ENCODE results near the gene ABCB8. TPM values are rescaled to one million over a fixed set of nuclear protein-coding genes. Genes with fewer than 3 reads are reported as not detected.
"Not testable (repeated sequence)": the region's sequence is repeated elsewhere in the genome, so short reads cannot be mapped to it uniquely, and the experiment has no call there.

The ABCB8 gene
- total RNA-seq, 1 donor from 2014 or later, result 60.9 TPM

DNA sequence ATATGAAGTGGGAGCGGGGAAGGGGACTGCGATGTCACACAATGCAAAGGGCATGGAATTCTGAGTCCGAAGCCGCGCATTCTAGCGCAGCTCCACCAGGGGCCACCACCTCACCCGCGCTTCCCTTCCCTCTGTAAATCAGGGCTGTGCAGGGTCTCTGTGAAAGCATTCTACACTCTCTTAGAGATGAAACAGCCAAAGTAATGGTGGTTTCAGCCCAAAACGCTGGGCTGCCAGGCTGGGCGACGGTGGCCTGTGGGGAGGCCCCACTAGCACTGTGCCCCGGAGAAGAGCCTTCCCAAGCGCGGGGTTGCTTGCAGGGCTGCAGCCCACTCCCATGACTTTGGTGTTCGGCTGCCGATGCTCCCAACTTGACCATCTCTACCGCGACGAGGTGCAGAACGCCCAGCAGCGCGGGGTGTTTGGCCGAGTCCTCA, 15.3 kb upstream of the ABCB8 start:
- intact Hi-C loops (cut with micrococcal nuclease), result loop anchor here (1.0 to 5.0 kb wide), 4 partner anchors 15 to 329 kb away; partner anchors contain the start of genes ABCB8, CDK5, KCNH2 and NUB1

- intact Hi-C loops (cut with micrococcal nuclease), result loop anchor here (1.0 to 5.0 kb wide), 4 partner anchors 15 to 329 kb away; partner anchors contain the start of genes ABCB8, CDK5, KCNH2 and NUB1
Measured at GRCh38 chr7:151013356-151013732, 14.9 kb upstream of the ABCB8 start.

DNA sequence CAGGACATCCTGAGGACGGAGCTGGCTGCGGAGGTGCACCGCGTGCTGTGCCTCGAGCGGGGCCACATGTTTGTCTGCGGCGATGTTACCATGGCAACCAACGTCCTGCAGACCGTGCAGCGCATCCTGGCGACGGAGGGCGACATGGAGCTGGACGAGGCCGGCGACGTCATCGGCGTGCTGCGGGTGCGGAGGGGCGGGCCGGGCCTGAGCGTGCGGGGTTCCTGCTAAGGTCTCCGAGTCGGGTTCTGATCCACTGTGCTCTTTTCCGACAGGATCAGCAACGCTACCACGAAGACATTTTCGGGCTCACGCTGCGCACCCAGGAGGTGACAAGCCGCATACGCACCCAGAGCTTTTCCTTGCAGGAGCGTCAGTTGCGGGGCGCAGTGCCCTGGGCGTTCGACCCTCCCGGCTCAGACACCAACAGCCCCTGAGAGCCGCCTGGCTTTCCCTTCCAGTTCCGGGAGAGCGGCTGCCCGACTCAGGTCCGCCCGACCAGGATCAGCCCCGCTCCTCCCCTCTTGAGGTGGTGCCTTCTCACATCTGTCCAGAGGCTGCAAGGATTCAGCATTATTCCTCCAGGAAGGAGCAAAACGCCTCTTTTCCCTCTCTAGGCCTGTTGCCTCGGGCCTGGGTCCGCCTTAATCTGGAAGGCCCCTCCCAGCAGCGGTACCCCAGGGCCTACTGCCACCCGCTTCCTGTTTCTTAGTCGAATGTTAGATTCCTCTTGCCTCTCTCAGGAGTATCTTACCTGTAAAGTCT, 14.3 kb upstream of the ABCB8 start:
- intact Hi-C loops (cut with micrococcal nuclease), result loop anchor here (1.0 to 5.0 kb wide), 4 partner anchors 14 to 328 kb away; partner anchors contain the start of genes ABCB8, CDK5, KCNH2 and NUB1

- intact Hi-C loops (cut with micrococcal nuclease), result loop anchor here (5.0 kb wide), 3 partner anchors 38 to 327 kb away; partner anchors contain the start of genes CDK5, KCNH2, NUB1 and SLC4A2
Measured at GRCh38 chr7:151014950-151015349, 13.3 kb upstream of the ABCB8 start.

- intact Hi-C loops (cut with micrococcal nuclease), result no loop called here
Measured at GRCh38 chr7:151015967-151016366, 12.3 kb upstream of the ABCB8 start.

GRCh38 chr7:151016505-151016904, 11.7 kb upstream of the ABCB8 start:
- intact Hi-C loops (cut with micrococcal nuclease), result no loop called here

- intact Hi-C loops (cut with micrococcal nuclease), result no loop called here
Measured at GRCh38 chr7:151016942-151017341, 11.3 kb upstream of the ABCB8 start.

DNA sequence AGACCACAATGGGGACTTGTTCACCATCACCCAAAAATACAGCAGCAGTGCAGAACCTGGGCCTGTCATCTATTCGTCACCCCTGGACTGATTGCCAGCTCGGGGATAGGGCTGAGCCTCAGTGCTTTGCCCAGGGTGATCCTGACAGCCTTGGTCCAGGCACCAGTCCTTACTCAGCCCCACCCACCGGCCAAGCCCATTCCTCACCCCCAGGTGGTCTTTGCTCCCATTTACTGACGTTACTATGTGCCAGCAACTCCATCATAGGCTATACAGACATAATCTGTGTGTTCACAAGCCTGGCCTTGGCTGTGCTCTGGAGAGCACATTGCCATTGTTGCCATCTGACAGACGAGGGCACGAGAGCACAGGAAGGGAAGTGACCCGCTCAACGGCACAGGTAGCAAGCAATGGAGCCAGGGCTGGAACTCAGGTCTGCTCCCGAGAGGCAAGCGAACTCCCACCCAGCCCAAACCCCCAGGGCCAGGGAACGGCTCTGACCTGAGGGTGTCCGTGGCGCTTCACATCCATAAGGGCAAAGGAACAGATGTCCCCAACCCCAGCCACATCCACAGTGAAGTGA, 10.8 kb upstream of the ABCB8 start:
- intact Hi-C loops (cut with micrococcal nuclease), result no loop called here

- intact Hi-C loops (cut with micrococcal nuclease), result loop anchor here (1.0 kb wide), 1 partner anchor 55 kb away; no protein-coding TSS in a partner anchor
Measured at GRCh38 chr7:151017953-151018420, 10.3 kb upstream of the ABCB8 start.

DNA sequence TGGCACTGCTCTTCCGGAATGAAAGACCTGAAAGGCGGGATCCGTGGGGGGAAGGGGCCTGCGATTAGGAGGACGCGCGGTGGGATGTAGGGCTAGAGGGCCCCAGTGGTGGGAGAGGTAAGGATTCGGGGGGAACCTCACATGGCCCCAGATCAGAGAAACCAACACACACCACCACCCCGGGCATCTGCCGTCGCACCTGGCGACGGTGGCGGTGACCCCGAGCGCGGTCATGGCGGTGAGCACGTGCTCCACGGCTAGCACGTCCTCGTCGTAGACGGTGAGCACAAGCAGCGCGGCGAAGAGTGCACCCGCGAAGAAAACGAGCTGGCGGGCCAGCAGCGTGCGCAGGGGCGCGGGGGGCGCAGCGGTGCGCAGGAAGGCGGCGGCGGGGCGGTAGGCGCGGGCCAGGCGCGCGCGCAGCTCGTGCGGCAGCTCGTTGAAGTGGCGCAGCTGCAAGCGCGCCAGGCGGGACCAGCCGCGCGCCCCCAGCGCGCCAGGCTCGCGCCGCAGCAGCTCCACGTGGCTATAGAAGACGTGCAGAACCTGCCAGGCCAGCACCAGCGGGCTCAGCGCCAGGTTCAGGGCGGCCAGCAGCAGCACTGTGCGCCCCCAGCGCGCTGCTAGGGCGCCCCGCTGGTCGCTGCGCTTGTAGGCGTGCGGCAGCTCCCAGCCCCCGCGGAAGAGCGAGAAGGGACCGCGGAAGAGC, 9.7 kb upstream of the ABCB8 start:
- intact Hi-C loops (cut with micrococcal nuclease), result loop anchor here (1.0 kb wide), 1 partner anchor 55 kb away; no protein-coding TSS in a partner anchor

GRCh38 chr7:151019130-151019447, 9.2 kb upstream of the ABCB8 start:
- intact Hi-C loops (cut with micrococcal nuclease), result no loop called here

DNA sequence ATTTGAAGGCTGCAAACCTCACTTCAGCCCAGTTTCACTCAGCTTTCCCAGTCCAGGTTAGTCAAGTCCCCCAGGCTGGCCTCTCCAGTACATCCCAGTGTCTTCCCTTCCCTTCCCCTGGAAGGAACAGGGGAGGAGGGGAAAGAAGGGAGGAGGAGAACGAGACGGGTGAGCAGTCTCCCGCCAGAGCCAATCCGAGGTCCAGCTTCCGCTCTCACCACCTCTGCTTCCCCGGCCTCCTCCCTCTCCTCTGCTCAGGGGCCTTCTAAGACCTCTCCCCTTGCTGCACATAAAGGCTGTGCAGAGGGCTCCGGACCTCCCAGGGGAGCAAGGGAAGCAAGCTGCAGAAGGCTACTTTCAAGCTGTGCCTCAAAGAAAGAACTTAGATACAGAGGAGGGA, 8.0 kb upstream of the ABCB8 start:
- intact Hi-C loops (cut with micrococcal nuclease), result no loop called here

- intact Hi-C loops (cut with micrococcal nuclease), result no loop called here
Measured at GRCh38 chr7:151023232-151023631, 5.0 kb upstream of the ABCB8 start.

DNA sequence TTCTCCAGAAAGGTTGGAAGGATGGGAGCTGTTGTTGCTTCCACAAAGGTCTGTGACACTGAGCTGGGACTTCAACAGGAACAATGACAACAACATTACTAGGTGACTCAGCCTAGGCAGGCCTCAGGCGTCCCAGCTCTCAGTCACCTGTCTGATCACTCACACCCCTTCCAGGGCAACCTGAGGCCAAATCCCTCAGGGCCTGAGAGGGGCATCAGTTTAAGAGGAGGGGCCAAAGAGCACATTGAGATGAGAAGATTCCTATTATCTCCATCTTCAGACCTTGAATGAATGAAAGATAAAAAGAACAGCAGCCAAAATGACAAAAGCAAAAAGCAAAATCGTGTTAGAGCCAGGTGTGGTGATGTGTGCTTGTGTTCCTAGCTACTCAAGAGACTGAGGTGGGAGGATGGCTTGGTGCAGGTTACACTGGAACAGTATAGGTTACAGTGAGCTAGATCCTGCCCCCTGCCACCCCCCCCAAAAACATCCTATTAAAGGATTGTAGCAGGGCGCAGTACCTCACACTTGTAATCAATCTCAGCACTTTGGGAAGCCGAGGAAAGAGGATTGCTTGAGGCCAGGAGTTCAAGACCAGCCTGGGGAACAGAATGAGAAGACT, 3.7 kb upstream of the ABCB8 start, which contains the start of gene ATG9B:
TSS of gene ATG9B (minus strand) at position 60 of the 622 bp plus-strand sequence. CDS start 71 bp downstream, outside the sequence.
- intact Hi-C loops (cut with micrococcal nuclease), result no loop called here

- intact Hi-C loops (cut with micrococcal nuclease), result no loop called here
Measured at GRCh38 chr7:151025924-151026671, 2.2 kb upstream of the ABCB8 start.

- intact Hi-C loops (cut with micrococcal nuclease), result not testable (repeated sequence)
Measured at GRCh38 chr7:151026771-151027727, 1.2 kb upstream of the ABCB8 start.

DNA sequence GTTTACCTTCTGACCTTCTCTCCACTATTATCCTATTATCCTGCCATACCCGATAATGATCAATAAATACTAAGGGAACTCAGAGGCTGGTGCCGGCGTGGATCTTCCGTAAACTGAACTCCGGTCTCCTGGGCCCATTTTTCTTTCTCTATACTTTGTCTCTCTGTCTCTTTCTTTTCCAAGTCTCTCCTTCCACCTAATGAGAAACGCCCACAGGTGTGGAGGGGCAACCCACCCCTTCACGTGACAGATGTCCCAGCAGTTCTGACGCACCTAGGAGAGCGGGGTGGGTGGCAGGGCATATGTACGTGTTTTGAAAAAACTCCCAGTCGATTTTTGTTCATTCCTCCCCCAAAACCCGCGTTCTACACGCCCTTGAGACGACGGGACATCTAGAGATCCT, 521 bp upstream of the ABCB8 start:
- intact Hi-C loops (cut with micrococcal nuclease), result loop anchor here (1.0 kb wide), 4 partner anchors 14 to 84 kb away; partner anchors contain the start of gene TMUB1

DNA sequence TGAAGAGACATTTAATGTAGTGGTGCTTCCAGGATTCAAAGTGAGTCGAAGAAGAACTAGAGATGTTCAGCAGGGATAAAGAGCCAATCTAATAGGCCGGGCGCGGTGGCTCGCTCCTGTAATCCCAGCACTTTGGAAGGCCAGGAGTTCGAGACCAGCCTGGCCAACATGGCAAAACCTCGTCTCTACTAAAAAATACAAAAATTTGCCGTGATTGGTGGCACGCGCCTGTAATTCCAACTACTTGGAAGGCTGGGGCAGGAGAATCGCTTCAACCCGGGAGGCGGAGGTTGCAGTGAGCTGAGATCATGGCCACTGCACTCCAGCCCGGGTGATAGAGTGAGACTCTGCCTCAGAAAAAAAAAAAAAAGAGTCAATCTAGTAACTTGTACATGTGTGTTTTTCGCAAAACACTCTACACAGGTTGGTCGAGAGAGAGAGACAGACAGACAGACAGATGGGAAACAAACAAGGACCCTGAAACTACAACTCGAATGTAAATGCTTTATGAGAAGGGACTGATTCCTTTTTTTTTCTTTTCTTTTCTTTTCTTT, 775 bp downstream of the ABCB8 start:
- intact Hi-C loops (cut with micrococcal nuclease), result loop anchor here (1.0 kb wide), 4 partner anchors 16 to 82 kb away; partner anchors contain the start of gene TMUB1

GRCh38 chr7:151031011-151031410, 2.8 kb downstream of the ABCB8 start:
- intact Hi-C loops (cut with micrococcal nuclease), result no loop called here
